HG03521 (cell line): ENCODE results near the gene MBLAC1.

Experiments
- ATAC-seq: cut with Tn5 transposase; IDR thresholded peaks from one replicate; pipeline ENCODE4 v1.9.1; 2021; ENCODE audit warnings: mild to moderate bottlenecking, moderate library complexity; ENCODE audit not compliant: unreplicated experiment

Gene MBLAC1

GRCh38 chr7:100095289-100095688 lies 31.5 kb upstream of the MBLAC1 start:
- ATAC-seq: no peak

- ATAC-seq: no peak
Measured at GRCh38 chr7:100095704-100096103, 31.1 kb upstream of the MBLAC1 start.

GRCh38 chr7:100098913-100099312 lies 27.9 kb upstream of the MBLAC1 start:
- no peak for ATAC-seq

- ATAC-seq: no peak
Measured at GRCh38 chr7:100099452-100099851, 27.3 kb upstream of the MBLAC1 start.

- peak; percentile 58 for ATAC-seq
Measured at GRCh38 chr7:100100420-100101015, 26.2 kb upstream of the MBLAC1 start.

- peak; percentile 84 for ATAC-seq
Measured at GRCh38 chr7:100101016-100101862, 25.5 kb upstream of the MBLAC1 start, which contains the start of the genes AP4M1 and MCM7. Gene AP4M1, plus strand, starts transcription at chr7:100101643. Its CDS starts 72 bp downstream, at chr7:100101715. Gene MCM7, minus strand, starts transcription at chr7:100101397. Its CDS starts 103 bp downstream, at chr7:100101294.

GRCh38 chr7:100102950-100103840 lies 23.6 kb upstream of the MBLAC1 start:
- ATAC-seq: no peak

- no peak for ATAC-seq
Measured at GRCh38 chr7:100105534-100105933, 21.2 kb upstream of the MBLAC1 start.

- ATAC-seq: no peak
Measured at GRCh38 chr7:100106633-100107032, 20.1 kb upstream of the MBLAC1 start.

GRCh38 chr7:100107125-100107737 lies 19.5 kb upstream of the MBLAC1 start:
- ATAC-seq: no peak

GRCh38 chr7:100107890-100108289 lies 18.9 kb upstream of the MBLAC1 start:
- ATAC-seq: no peak

- no peak for ATAC-seq
Measured at GRCh38 chr7:100109521-100110163, 17.1 kb upstream of the MBLAC1 start.

- no peak for ATAC-seq
Measured at GRCh38 chr7:100111156-100111555, 15.6 kb upstream of the MBLAC1 start.

- no peak for ATAC-seq
Measured at GRCh38 chr7:100111914-100112313, 14.9 kb upstream of the MBLAC1 start.

- no peak for ATAC-seq
Measured at GRCh38 chr7:100115026-100115425, 11.7 kb upstream of the MBLAC1 start.

- ATAC-seq: no peak
Measured at GRCh38 chr7:100118388-100119071, 8.2 kb upstream of the MBLAC1 start.

- ATAC-seq: peak; percentile 73
Measured at GRCh38 chr7:100119072-100119969, 7.4 kb upstream of the MBLAC1 start, which contains the start of the genes CNPY4 and TAF6. Gene CNPY4, plus strand, starts transcription at chr7:100119634. Its CDS starts 111 bp downstream, at chr7:100119745. Gene TAF6, minus strand, starts transcription at chr7:100119358. Its CDS starts 5,149 bp downstream, at chr7:100114209.

GRCh38 chr7:100119970-100120732 lies 6.6 kb upstream of the MBLAC1 start:
- peak; percentile 8 for ATAC-seq
